SK-N-SH treated with all-trans-retinoic acid at 6 μM for 48 hours (cell line): ENCODE measurements around the gene AGBL5.

ENCODE experiments used
- ARNTL ChIP-seq: fragments of 450-650 bp; formaldehyde crosslinking; IDR thresholded peaks from 2 replicates; pipeline ENCODE4 v1.5.0; 2020; ENCODE audit warnings: low read depth, mild to moderate bottlenecking, moderate library complexity, borderline replicate concordance
- BACH2 ChIP-seq: fragments of 250-450 bp; sonication (Bioruptor Pico); IDR thresholded peaks from 2 replicates; pipeline ENCODE4 v1.9.0; 2021; ENCODE audit warnings: mild to moderate bottlenecking, borderline replicate concordance
- ISL1 ChIP-seq: fragments of 250-450 bp; sonication (Bioruptor Pico); IDR thresholded peaks from 2 replicates; pipeline ENCODE4 v2.1.2; 2022; ENCODE audit warnings: mild to moderate bottlenecking, moderate library complexity
- PPARA ChIP-seq: fragments of 250-450 bp; sonication (Bioruptor Pico); IDR thresholded peaks from 2 replicates; pipeline ENCODE4 v1.5.0; 2020; ENCODE audit warnings: mild to moderate bottlenecking, borderline replicate concordance
- SNAI2 ChIP-seq: fragments of 250-450 bp; sonication (Bioruptor Pico); IDR thresholded peaks from 2 replicates; pipeline ENCODE4 v1.5.0; 2020; ENCODE audit warnings: mild to moderate bottlenecking, moderate library complexity
- TOX ChIP-seq: fragments of 250-450 bp; sonication (Bioruptor Pico); IDR thresholded peaks from 2 replicates; pipeline ENCODE4 v1.8.0; 2021; ENCODE audit warnings: mild to moderate bottlenecking, moderate library complexity, borderline replicate concordance
- ZC3H10 ChIP-seq: fragments of 250-450 bp; sonication (Bioruptor Pico); IDR thresholded peaks from 2 replicates; pipeline ENCODE4 v1.5.1; 2021; ENCODE audit warnings: mild to moderate bottlenecking, moderate library complexity
- ZFP3 ChIP-seq: fragments of 250-450 bp; sonication (Bioruptor Pico); IDR thresholded peaks from 2 replicates; pipeline ENCODE4 v1.5.0; 2020; ENCODE audit warnings: mild to moderate bottlenecking, moderate library complexity
- ZFP30 ChIP-seq: fragments of 450-650 bp; formaldehyde crosslinking; IDR thresholded peaks from 2 replicates; pipeline ENCODE4 v1.5.0; 2022; ENCODE audit warnings: mild to moderate bottlenecking, moderate library complexity
- ZNF70 ChIP-seq: fragments of 450-650 bp; formaldehyde crosslinking; IDR thresholded peaks from 2 replicates; pipeline ENCODE4 v1.5.0; 2020; ENCODE audit warnings: mild to moderate bottlenecking, moderate library complexity
- TF ChIP-seq, protein P1 (sequence below): fragments of 250-450 bp; sonication (Bioruptor Pico); IDR thresholded peaks from 2 replicates; pipeline ENCODE4 v1.8.0; 2021; ENCODE audit warnings: low read depth, mild to moderate bottlenecking, moderate library complexity, borderline replicate concordance
- TF ChIP-seq, protein P2 (sequence below): fragments of 250-450 bp; sonication (Bioruptor Pico); IDR thresholded peaks from 2 replicates; pipeline ENCODE4 v1.5.1; 2020; ENCODE audit warnings: low read depth, mild to moderate bottlenecking, moderate library complexity

DNA sequence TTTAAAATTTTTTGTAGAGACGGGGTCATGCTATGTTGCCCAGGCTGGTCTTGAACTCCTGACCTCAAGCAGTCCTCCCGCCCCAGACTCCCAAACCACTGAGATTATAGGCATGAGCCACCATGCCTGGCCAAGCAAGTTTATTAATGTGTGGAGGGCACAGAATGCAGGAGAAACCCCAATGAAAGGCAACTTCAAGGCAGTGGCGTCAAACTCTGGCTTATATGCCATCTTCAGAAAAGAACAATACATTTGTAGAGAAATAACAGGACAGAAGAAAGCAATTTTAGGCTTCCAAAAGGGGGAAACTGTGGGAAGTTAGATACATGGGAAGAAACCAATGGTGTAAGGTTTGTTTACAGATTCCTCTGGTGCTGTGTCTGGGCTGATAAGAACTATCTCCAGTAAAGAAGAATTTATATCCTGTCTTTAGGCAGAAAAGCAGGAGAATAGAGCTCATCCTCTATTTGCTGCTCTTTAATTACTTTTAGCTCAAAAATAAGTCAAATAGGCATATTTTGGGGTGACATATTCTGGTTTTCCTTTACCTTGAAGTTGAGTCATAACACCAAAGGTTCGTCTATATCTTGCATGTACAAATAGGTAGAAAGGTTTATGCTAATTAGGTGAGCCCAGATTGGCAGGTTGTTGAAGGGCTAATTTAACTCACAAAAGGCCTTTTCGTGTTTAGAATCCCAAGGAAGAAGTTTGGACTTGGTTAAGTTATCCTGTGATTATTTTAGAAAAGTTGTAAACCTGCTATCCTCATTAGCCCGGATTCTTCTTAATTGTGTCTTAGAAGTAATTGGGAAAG lies 44.7 kb upstream of the AGBL5 start:
- no peak for TF ChIP-seq TOX (CRISPR knock-in tag)
- TF ChIP-seq ZFP30 (CRISPR knock-in tag) = no peak
- no peak for TF ChIP-seq ARNTL (CRISPR knock-in tag)
- TF ChIP-seq, protein P1, sequence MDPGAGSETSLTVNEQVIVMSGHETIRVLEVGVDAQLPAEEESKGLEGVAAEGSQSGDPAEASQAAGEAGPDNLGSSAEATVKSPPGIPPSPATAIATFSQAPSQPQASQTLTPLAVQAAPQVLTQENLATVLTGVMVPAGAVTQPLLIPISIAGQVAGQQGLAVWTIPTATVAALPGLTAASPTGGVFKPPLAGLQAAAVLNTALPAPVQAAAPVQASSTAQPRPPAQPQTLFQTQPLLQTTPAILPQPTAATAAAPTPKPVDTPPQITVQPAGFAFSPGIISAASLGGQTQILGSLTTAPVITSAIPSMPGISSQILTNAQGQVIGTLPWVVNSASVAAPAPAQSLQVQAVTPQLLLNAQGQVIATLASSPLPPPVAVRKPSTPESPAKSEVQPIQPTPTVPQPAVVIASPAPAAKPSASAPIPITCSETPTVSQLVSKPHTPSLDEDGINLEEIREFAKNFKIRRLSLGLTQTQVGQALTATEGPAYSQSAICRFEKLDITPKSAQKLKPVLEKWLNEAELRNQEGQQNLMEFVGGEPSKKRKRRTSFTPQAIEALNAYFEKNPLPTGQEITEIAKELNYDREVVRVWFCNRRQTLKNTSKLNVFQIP (CRISPR knock-in tag) = no peak
- TF ChIP-seq SNAI2 (CRISPR knock-in tag) = no peak
- no peak for TF ChIP-seq ISL1 (CRISPR knock-in tag)
- no peak for TF ChIP-seq ZC3H10 (CRISPR knock-in tag)
- TF ChIP-seq ZFP3 = no peak
- no peak for TF ChIP-seq ZNF70
- TF ChIP-seq PPARA (CRISPR knock-in tag) = no peak
- no peak for TF ChIP-seq BACH2 (CRISPR knock-in tag)
- TF ChIP-seq, protein P2, sequence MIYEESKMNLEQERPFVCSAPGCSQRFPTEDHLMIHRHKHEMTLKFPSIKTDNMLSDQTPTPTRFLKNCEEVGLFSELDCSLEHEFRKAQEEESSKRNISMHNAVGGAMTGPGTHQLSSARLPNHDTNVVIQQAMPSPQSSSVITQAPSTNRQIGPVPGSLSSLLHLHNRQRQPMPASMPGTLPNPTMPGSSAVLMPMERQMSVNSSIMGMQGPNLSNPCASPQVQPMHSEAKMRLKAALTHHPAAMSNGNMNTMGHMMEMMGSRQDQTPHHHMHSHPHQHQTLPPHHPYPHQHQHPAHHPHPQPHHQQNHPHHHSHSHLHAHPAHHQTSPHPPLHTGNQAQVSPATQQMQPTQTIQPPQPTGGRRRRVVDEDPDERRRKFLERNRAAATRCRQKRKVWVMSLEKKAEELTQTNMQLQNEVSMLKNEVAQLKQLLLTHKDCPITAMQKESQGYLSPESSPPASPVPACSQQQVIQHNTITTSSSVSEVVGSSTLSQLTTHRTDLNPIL (CRISPR knock-in tag) = no peak
